ENCODE data around the gene VWA5B1. TPM values are rescaled to one million over a fixed set of nuclear protein-coding genes. Genes with fewer than 3 reads are reported as not detected.
"Not testable (repeated sequence)": the region's sequence is repeated elsewhere in the genome, so short reads cannot be mapped to it uniquely, and the experiment has no call there.

VWA5B1 gene
- total and polyA plus RNA-seq, 5 experiments from 2014 or later: 0.06 TPM; not detected in 4

DNA sequence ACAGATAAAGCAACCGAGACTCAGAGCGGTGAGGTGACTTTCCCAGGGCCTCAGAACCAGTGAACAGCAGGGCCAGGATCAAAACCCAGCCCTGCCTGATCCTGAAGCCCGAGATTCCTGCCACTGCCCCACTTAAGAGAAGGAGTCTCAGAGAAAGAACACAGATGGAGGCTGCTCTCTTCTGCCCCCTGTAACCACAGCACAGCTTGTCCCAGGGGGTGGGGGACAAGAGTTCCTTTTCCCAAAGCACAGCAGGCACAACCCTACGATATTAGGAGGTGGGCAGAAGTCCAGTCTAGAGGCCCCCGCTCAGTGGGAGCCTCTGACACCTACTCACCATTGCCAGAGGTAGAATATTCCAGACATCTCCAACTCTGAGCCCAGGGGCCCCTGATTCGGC lies 24.0 kb upstream of the VWA5B1 start:
- ATAC-seq (no peak), DNase-seq (no peak)
- peaks cover 0 to 2% (median 0%) of the 10 kb centered on the region in 4 donors for H3K4me1 Mint-ChIP-seq
- H3K27ac Mint-ChIP-seq: no peak overlapping the region
- H3K4me3 Mint-ChIP-seq: no peak overlapping the region
- H3K36me3 Mint-ChIP-seq: peaks cover 0 to 10% (median 0%) of the 10 kb centered on the region in 3 donors
- POLR2A ChIA-PET: interaction anchor here (0.6 kb wide), 1 partner anchor 911 kb away, joined by 3 read pairs; no protein-coding TSS in a partner anchor
- H3K27me3 Mint-ChIP-seq: peaks cover 21 to 44% (median 23%) of the 10 kb centered on the region in 5 donors
- peaks cover 0 to 21% (median 0%) of the 10 kb centered on the region in 9 donors for H3K9me3 Mint-ChIP-seq

DNA sequence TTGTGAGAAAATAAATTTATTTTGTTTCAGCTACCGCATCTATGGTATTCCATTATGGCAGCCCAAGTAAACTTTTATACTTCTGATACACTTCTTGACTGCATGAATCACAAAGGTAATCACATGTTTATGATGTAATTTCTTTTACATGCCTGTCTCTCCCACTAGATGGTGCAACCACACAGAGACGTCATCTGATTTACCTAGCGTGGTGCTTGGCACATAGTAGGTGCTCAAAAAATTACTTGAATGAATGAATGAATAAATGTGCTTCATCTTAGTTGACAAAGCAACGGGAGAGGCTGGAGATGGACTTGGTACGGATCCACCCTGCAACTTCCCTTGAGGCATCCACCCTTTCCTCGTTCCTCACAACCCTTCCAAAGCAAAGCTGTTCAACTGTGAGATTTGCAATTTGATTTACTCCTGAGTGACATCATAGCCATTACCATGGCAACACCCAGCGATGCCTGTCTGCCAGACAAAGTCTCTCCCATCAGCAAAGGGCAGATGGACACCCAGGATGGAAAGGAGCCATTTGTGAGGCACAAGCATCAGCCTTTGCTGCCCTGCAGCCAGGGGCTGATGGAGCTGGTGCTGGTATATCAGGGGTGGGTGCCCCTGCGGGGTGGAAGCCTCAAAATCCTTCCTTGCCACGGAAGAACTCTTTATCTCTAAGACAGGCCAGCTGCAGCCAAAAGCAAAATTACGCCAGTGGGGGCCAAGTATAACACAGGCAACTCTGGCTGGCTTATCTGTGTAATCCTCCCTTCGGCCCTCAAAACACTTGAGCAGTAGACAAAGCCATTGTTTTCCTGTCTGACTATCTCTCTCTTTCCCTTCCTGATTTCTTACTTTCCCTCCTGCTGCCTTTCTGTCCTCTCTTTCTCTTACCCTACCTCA lies 18.9 kb upstream of the VWA5B1 start:
- ATAC-seq (no peak), DNase-seq (no peak)
- Mint-ChIP-seq H3K27me3 (peaks cover 23 to 48% (median 33%) of the 10 kb centered on the region in 5 donors), H3K4me3 (no peak overlapping the region), H3K36me3 (peaks cover 0 to 14% (median 0%) of the 10 kb centered on the region in 3 donors), H3K9me3 (peaks cover 0 to 21% (median 0%) of the 10 kb centered on the region in 9 donors), H3K27ac (no peak overlapping the region), H3K4me1 (no peaks in the 10 kb centered on the region)
- POLR2A ChIA-PET: no interaction called here

DNA sequence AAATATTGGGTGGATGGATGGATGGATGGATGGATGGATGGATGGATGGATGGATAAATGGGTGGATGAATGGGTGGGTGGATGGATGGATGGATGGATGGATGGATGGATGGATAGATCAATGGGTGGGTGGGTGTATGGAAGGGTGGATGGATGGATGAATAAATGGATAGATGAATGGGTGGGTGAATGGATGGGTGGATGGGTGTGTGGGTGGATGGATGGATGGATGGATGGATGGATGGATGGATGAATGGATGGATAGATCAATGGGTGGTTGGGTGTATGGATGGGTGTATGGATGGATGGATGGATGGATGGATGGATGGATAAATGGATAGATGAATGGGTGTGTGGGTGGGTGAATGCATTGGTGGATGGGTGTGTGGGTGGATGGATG lies 17.0 kb upstream of the VWA5B1 start:
- DNase-seq, ATAC-seq, H3K27ac Mint-ChIP-seq, H3K4me3 Mint-ChIP-seq, H3K4me1 Mint-ChIP-seq, POLR2A ChIA-PET: not testable (repeated sequence)
- H3K9me3 Mint-ChIP-seq: peaks cover 0 to 21% (median 0%) of the 10 kb centered on the region in 9 donors
- peaks cover 0 to 14% (median 0%) of the 10 kb centered on the region in 3 donors for H3K36me3 Mint-ChIP-seq
- peaks cover 21 to 47% (median 34%) of the 10 kb centered on the region in 5 donors for H3K27me3 Mint-ChIP-seq

DNA sequence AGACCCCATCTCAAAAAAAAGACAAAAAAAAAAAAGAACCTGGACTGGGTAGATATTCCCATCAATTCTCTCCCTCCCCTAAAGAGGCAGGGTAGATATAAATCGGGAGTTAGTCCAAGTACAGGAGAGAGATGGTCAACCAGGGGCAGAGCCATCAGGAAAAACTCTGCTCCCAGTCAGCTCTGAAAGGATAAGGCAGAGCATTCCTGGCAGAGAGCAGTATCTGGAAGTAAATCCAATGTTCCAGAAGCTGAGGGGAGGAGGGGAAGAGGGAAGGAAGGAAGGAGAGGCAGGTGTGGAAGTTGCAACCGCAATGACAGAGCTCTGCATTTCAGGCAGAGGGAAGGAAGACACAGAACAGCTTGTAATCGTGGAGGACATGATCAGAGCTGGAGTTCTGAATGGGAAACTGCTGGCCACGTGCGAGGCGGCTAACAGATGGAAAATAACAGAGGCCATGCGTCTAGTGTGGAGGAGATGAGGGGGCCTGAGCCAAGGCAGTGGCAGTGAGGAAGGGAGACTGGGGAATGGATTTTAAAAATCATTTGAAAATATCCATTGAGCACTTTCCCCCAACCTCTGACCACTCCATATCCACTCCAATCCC lies 15.3 kb upstream of the VWA5B1 start:
- Mint-ChIP-seq H3K4me1 (no peaks in the 10 kb centered on the region), H3K27me3 (peaks cover 15 to 48% (median 27%) of the 10 kb centered on the region in 5 donors), H3K4me3 (no peak overlapping the region), H3K36me3 (peaks cover 0 to 13% (median 0%) of the 10 kb centered on the region in 3 donors), H3K27ac (no peak overlapping the region), H3K9me3 (peaks cover 0 to 13% (median 0%) of the 10 kb centered on the region in 9 donors)
- ATAC-seq (no peak), DNase-seq (no peak)
- POLR2A ChIA-PET: no interaction called here

DNA sequence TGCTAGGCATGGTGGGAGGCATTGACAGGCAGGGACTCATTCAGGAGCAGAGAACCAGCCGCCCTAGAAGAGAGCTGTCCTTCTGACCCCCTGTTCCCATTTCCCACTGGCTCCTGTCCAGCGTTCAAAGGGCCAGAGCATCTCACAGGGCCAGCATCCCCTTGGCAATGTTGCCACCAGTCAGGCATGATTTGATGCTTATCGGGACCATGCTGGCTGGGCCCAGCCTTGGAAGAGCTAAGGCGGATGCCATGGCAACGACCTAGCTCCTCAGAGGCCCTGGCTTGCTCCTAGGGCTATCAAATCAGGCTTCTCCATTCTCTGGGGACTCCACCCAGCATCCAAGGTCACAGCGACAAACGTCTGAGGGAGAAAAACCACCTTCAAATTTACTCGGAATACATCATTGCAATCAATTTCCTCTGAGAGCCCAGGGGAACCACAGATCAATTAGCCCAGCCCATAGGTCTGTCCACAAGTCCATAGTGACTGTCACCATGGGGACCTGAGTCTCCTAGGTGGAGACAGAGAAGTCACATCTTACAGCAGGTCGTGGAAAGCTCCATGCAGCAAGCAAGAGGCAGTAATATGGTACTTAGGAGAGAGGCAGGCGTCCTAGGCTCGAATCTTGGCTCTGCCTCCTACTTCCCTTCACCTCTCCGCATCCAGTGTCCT lies 14.1 kb upstream of the VWA5B1 start:
- Mint-ChIP-seq H3K36me3 (peaks cover 0 to 3% (median 0%) of the 10 kb centered on the region in 3 donors), H3K27ac (no peak overlapping the region), H3K4me1 (no peaks in the 10 kb centered on the region), H3K9me3 (peaks cover 0 to 4% (median 0%) of the 10 kb centered on the region in 9 donors), H3K4me3 (no peak overlapping the region), H3K27me3 (peaks cover 11 to 44% (median 26%) of the 10 kb centered on the region in 5 donors)
- no peak for ATAC-seq
- no peak for DNase-seq
- POLR2A ChIA-PET: no interaction called here

DNA sequence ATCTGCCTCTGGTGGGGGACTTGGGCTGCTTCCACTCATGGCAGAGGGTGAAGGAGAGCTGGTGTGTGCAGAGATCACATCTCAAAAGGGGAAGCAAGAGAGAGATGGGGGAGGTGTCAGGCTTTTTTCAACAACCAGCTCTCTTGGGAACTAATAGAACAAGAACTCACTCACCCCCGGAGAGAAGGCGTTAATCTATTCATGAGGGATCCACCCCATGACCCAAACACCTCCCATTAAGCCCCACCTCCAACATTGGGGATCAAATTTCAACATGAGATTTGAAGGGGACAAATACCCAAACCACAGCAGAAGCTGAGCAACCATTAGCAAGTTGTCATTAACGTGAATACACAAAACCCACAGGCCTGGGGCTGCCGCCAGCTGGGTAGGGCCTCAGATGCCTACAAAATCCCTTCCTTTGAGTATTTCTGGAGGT lies 12.0 kb upstream of the VWA5B1 start:
- Mint-ChIP-seq H3K4me3 (no peak overlapping the region), H3K9me3 (no peaks in the 10 kb centered on the region), H3K27ac (no peak overlapping the region), H3K36me3 (no peaks in the 10 kb centered on the region), H3K4me1 (no peaks in the 10 kb centered on the region), H3K27me3 (peaks cover 12 to 65% (median 37%) of the 10 kb centered on the region in 5 donors)
- POLR2A ChIA-PET: no interaction called here
- ATAC-seq (no peak), DNase-seq (no peak)

DNA sequence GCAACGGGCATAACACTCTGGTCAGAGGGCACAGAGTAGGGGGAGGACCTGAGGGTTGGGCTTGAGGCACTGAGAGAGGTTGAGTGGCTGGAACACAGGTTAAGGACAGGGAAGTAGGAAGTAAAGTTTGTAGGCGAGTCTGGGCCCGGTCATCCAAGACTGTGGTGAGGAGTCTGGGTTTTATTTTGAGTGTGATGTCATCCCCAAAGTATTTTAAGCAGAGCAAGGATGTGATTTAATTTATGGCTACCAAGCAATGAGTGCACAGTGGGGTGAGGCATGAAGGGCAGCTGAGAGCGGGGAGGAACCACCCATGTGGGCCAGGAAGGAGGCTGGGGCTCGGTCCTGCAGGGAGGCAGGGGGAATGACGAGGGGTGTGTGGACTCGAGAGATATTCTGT lies 11.2 kb upstream of the VWA5B1 start:
- POLR2A ChIA-PET: no interaction called here
- H3K36me3 Mint-ChIP-seq: no peaks in the 10 kb centered on the region
- no peaks in the 10 kb centered on the region for H3K9me3 Mint-ChIP-seq
- H3K4me1 Mint-ChIP-seq: no peaks in the 10 kb centered on the region
- ATAC-seq (no peak), DNase-seq (no peak)
- no peak overlapping the region for H3K27ac Mint-ChIP-seq
- H3K4me3 Mint-ChIP-seq: no peak overlapping the region
- H3K27me3 Mint-ChIP-seq: peaks cover 12 to 66% (median 34%) of the 10 kb centered on the region in 5 donors

DNA sequence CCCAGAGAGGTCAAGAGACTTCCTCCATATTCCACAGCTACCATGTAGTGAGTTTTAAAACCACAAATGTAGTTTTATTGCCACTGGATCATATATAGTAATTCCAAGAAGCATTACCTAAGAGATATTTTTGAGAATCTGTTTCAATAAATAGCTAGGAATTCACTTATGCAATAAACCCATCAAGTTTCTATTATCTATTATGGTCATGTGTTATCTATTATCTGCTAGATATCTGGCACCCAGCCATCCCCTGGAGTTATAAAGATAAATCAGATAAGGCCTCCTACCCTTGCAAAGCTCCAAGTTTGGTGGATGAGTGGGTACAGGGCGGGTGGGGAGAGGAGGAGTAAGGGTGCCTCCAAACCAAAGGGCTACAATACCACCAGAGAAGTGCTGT lies 10.3 kb upstream of the VWA5B1 start:
- POLR2A ChIA-PET: no interaction called here
- H3K4me3 Mint-ChIP-seq: no peak overlapping the region
- peaks cover 16 to 70% (median 43%) of the 10 kb centered on the region in 5 donors for H3K27me3 Mint-ChIP-seq
- H3K27ac Mint-ChIP-seq: no peak overlapping the region
- DNase-seq: no peak
- H3K4me1 Mint-ChIP-seq: no peaks in the 10 kb centered on the region
- H3K36me3 Mint-ChIP-seq: peaks cover 0 to 6% (median 0%) of the 10 kb centered on the region in 3 donors
- H3K9me3 Mint-ChIP-seq: peaks cover 0 to 6% (median 0%) of the 10 kb centered on the region in 9 donors
- no peak for ATAC-seq

DNA sequence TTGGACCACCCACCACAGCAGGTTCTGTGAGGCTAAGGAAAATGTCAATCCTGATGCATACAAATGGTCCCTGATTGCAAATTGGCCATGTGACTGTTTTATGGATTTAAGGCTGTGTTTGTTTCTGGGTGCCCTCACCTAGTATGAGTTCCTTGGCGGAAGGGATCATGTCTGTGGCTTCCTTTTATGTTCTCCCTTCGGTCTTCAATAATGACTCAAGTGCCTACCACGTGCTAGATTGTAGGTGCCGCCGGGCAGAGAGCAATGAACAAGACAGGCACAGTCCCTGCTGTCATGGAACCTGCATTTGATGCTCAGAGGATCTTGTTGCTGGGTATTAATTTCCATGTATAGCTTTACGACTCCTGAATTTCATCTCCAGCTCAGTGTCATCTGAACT lies 9.8 kb upstream of the VWA5B1 start:
- H3K36me3 Mint-ChIP-seq: peaks cover 0 to 11% (median 0%) of the 10 kb centered on the region in 3 donors
- DNase-seq (no peak), ATAC-seq (no peak)
- peaks cover 0 to 11% (median 0%) of the 10 kb centered on the region in 9 donors for H3K9me3 Mint-ChIP-seq
- H3K4me1 Mint-ChIP-seq: no peaks in the 10 kb centered on the region
- peaks cover 16 to 66% (median 37%) of the 10 kb centered on the region in 5 donors for H3K27me3 Mint-ChIP-seq
- POLR2A ChIA-PET: no interaction called here
- no peak overlapping the region for H3K4me3 Mint-ChIP-seq
- H3K27ac Mint-ChIP-seq: no peak overlapping the region

DNA sequence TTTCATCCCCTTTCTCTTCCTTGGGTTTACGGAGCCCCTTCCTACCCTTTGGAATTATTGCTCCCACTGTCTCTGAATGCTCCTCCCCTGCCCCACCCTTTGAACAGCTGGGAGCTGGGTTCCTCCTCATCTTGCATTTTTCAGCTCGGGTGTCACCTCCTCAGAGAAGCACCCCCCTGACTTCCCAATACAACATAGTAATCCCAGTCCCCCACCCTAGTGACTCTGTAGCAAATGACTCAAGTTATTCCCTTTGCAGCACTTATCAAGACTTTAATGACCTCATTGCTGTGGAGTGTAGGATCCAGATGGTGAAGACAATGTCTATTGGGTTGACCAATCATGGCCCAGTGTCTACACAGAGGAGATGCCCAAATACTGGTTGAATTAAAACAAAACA lies 8.9 kb upstream of the VWA5B1 start:
- H3K4me1 Mint-ChIP-seq: no peaks in the 10 kb centered on the region
- POLR2A ChIA-PET: no interaction called here
- H3K27me3 Mint-ChIP-seq: peaks cover 14 to 59% (median 33%) of the 10 kb centered on the region in 5 donors
- no peak overlapping the region for H3K4me3 Mint-ChIP-seq
- peaks cover 0 to 13% (median 0%) of the 10 kb centered on the region in 3 donors for H3K36me3 Mint-ChIP-seq
- peaks cover 0 to 12% (median 0%) of the 10 kb centered on the region in 9 donors for H3K9me3 Mint-ChIP-seq
- ATAC-seq (no peak), DNase-seq (no peak)
- no peak overlapping the region for H3K27ac Mint-ChIP-seq

DNA sequence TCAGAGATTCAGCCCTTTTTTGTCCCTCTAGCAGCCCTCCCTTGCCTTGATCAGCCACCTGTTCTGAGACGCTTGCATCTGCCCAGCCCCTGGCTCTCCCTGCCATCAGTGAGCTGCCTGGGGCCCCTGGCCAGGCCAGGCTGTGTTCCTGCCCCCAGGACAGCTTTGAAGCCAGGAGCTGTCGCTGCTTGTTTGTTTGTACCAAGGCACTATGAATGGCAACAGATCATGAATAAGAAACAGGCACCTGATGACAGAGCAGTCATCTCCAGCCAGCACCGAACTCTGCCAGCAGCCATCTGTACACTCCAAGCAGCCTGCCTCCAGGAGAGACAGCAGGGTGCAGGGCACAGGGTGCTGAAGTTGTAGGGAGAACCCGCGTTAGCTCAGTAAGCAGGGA lies 8.1 kb upstream of the VWA5B1 start:
- DNase-seq: no peak
- Mint-ChIP-seq H3K36me3 (peaks cover 0 to 13% (median 0%) of the 10 kb centered on the region in 3 donors), H3K9me3 (peaks cover 0 to 12% (median 0%) of the 10 kb centered on the region in 9 donors), H3K27ac (no peak overlapping the region), H3K27me3 (peaks cover 14 to 60% (median 31%) of the 10 kb centered on the region in 5 donors), H3K4me1 (no peaks in the 10 kb centered on the region), H3K4me3 (no peak overlapping the region)
- no peak for ATAC-seq
- POLR2A ChIA-PET: no interaction called here

DNA sequence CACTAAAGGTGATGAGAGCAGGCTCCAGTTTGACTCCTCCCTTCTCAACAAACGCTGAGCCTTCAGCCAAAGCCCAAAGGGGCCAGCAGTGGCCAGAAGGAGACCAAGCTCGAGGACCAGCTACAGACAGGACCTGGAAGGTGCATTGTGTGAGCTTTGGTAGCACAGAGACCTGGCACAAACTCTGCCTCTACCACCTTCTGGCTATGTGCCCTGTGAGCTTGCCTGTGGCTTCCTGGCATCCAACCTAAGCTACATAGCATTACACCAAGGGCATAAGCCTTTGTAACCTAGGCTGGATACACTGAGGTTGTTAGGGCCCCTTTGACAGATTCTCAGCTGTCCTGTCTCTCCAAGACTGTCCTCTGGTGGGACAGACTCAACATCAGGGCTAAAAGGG lies 6.6 kb upstream of the VWA5B1 start:
- DNase-seq (no peak), ATAC-seq (no peak)
- POLR2A ChIA-PET: no interaction called here
- peaks cover 0 to 12% (median 0%) of the 10 kb centered on the region in 9 donors for H3K9me3 Mint-ChIP-seq
- H3K27me3 Mint-ChIP-seq: peaks cover 15 to 65% (median 40%) of the 10 kb centered on the region in 5 donors
- no peak overlapping the region for H3K27ac Mint-ChIP-seq
- H3K4me3 Mint-ChIP-seq: no peak overlapping the region
- peaks cover 0 to 13% (median 0%) of the 10 kb centered on the region in 3 donors for H3K36me3 Mint-ChIP-seq
- H3K4me1 Mint-ChIP-seq: no peaks in the 10 kb centered on the region
